Liver (tissue), 9 donors: ENCODE data around the gene DHCR24. TPM values are rescaled to one million over a fixed set of nuclear protein-coding genes. Genes with fewer than 3 reads are reported as not detected.

Experiments used
- DNase-seq: peaks from one replicate; pipeline ENCODE4 v3.0.0-alpha.2; 2017; ENCODE audit warnings: low spot score
- H3K27ac ChIP-seq, 2 donors: one replicate each; pipeline ENCODE4 v1.7.0; 2013; ENCODE audit warnings: inconsistent platforms in 2 of 2, low read length in 2 of 2, control low read depth in 1 of 2, low read depth in 1 of 2, mild to moderate bottlenecking in 1 of 2
- H3K27me3 ChIP-seq, 4 donors: one replicate each; pipeline versions ENCODE4 v1.6.1 to v1.7.0; 2013; ENCODE audit warnings: low read length in 3 of 4, inconsistent platforms in 1 of 4, mild to moderate bottlenecking in 1 of 4, moderate library complexity in 1 of 4; ENCODE audit not compliant: control insufficient read depth in 4 of 4, insufficient read depth in 4 of 4
- H3K36me3 ChIP-seq, 4 donors: one replicate each; pipeline versions ENCODE4 v1.6.1 to v1.7.0; 2013; ENCODE audit warnings: low read length in 3 of 4, mild to moderate bottlenecking in 3 of 4, low read depth in 1 of 4, moderate library complexity in 1 of 4; ENCODE audit not compliant: control insufficient read depth in 4 of 4, insufficient read depth in 3 of 4
- H3K4me1 ChIP-seq, 4 donors: one replicate each; pipeline versions ENCODE4 v1.6.1 to v1.7.0; 2013; ENCODE audit warnings: low read length in 3 of 4, mild to moderate bottlenecking in 3 of 4, moderate library complexity in 1 of 4; ENCODE audit not compliant: control insufficient read depth in 4 of 4, insufficient read depth in 4 of 4
- H3K4me3 ChIP-seq, 3 donors: one replicate each; pipeline versions ENCODE4 v1.6.1 to v1.7.0; 2013; ENCODE audit warnings: low read length in 3 of 3, control low read depth in 1 of 3, low read depth in 1 of 3, mild to moderate bottlenecking in 1 of 3
- H3K9ac ChIP-seq, 2 donors: one replicate each; pipeline ENCODE4 v1.7.0; 2013; ENCODE audit warnings: low read length in 2 of 2, mild to moderate bottlenecking in 2 of 2, moderate library complexity in 2 of 2, control low read depth in 1 of 2, low read depth in 1 of 2
- H3K9me3 ChIP-seq, 4 donors: one replicate each; pipeline versions ENCODE4 v1.6.1 to v1.7.0; 2013; ENCODE audit warnings: low read length in 3 of 4; ENCODE audit not compliant: control insufficient read depth in 4 of 4
- ATF3 ChIP-seq: IDR thresholded peaks from 2 replicates; pipeline ENCODE4 v1.6.1; 2016; ENCODE audit warnings: antibody characterized with exemption
- CTCF ChIP-seq: fragments of 150-350 bp; IDR thresholded peaks from 2 replicates; pipeline ENCODE4 v1.5.1; 2017; ENCODE audit warnings: improper control_type of control experiment, low read depth, low read length; ENCODE audit not compliant: missing input control
- EGR1 ChIP-seq, 2 donors: IDR thresholded peaks; 2 replicates each; pipeline ENCODE4 v1.6.1; 2016 to 2018; ENCODE audit warnings: antibody characterized with exemption in 2 of 2, low read depth in 2 of 2
- FOXA1 ChIP-seq: IDR thresholded peaks from 2 replicates; pipeline ENCODE4 v1.6.1; 2016; ENCODE audit warnings: antibody characterized with exemption
- FOXA2 ChIP-seq: IDR thresholded peaks from 2 replicates; pipeline ENCODE4 v1.6.1; 2016; ENCODE audit warnings: antibody characterized with exemption
- GABPA ChIP-seq, 2 donors: IDR thresholded peaks in 1 of 2; conservative IDR thresholded peaks in 1 of 2; 2 replicates each; pipeline ENCODE4 v1.6.1; 2016; ENCODE audit warnings: antibody characterized with exemption in 2 of 2, mild to moderate bottlenecking in 1 of 2, moderate library complexity in 1 of 2
- HNF4A ChIP-seq, 2 donors: conservative IDR thresholded peaks; 2 replicates each; pipeline ENCODE4 v1.6.1; 2016; ENCODE audit warnings: antibody characterized with exemption in 2 of 2, mild to moderate bottlenecking in 2 of 2
- JUND ChIP-seq, 2 donors: IDR thresholded peaks; 2 replicates each; pipeline ENCODE4 v1.6.1; 2016; ENCODE audit warnings: antibody characterized with exemption in 2 of 2
- MAX ChIP-seq: IDR thresholded peaks from 2 replicates; pipeline ENCODE4 v1.6.1; 2016; ENCODE audit warnings: antibody characterized with exemption
- NR2F2 ChIP-seq: IDR thresholded peaks from 2 replicates; pipeline ENCODE4 v1.6.1; 2016; ENCODE audit warnings: antibody characterized with exemption
- REST ChIP-seq: IDR thresholded peaks from 2 replicates; pipeline ENCODE4 v1.6.1; 2016; ENCODE audit warnings: antibody characterized with exemption, mild to moderate bottlenecking
- RXRA ChIP-seq, 2 donors: IDR thresholded peaks; 2 replicates each; pipeline ENCODE4 v1.6.1; 2017 to 2018; ENCODE audit warnings: antibody characterized with exemption in 2 of 2, mild to moderate bottlenecking in 1 of 2
- WGBS: extraction: QIAGEN DNeasy Blood & Tissue Kit; methylation state at CpG from one replicate; pipeline ENCODE4 v1.1.7; 2013; 5-methylcytosine and 5-hydroxymethylcytosine counted together
- polyA plus RNA-seq, 2 donors: library from polyadenylated mRNA; stranded (reverse) in 1 of 2; unstranded in 1 of 2; fragments of 200-250 nt in 1 of 2; fragments of >200 nt in 1 of 2; fragmentation: Nextera tagmentation in 1 of 2; extraction: Ambion mirVana in 1 of 2; gene quantifications; one replicate each; pipeline versions ENCODE4 v1.2.1 to v1.2.3, GENCODE V29; 2013 to 2015
- total RNA-seq, 2 donors: library from RNA; depleted of rRNA; stranded (reverse); fragments of >200 nt; gene quantifications; one replicate each; pipeline ENCODE4 v1.2.3, GENCODE V29; 2014
- donor health status: healthy.
- donor health status: healthy.
- donor health status: healthy.
- donor health status: healthy.
- donor health status: healthy.

Gene DHCR24
- total and polyA plus RNA-seq, 4 donors: 271 to 815 (median 600) TPM

GRCh38 chr1:54845772-54846171 lies 41.2 kb downstream of the DHCR24 start:
- Histone ChIP-seq H3K4me1 (peaks cover 0 to 4% (median 0%) of the 10 kb centered on the region in 4 donors), H3K36me3 (peaks cover 5 to 35% (median 31%) of the 10 kb centered on the region in 4 donors), H3K9ac (no peak overlapping the region), H3K27ac (no peak overlapping the region), H3K27me3 (no peaks in the 10 kb centered on the region), H3K4me3 (no peak overlapping the region), H3K9me3 (no peaks in the 10 kb centered on the region)
- WGBS: 70% methylated on average over 5 of the region's 5 CpGs
- DNase-seq: no peak
- TF ChIP-seq NR2F2 (peak; percentile 25), RXRA (IDR thresholded peaks at IDR 0.05) (peak; percentile 24 to 67), GABPA (IDR thresholded peaks at IDR 0.05 in 1 of 2, conservative IDR thresholded peaks at IDR 0.05 in 1 of 2) (no peak), HNF4A (conservative IDR thresholded peaks at IDR 0.05) (peak; percentile 24 to 61)

- peaks cover 2 to 22% (median 20%) of the 10 kb centered on the region in 4 donors for H3K36me3 ChIP-seq
- no peak for DNase-seq
- WGBS: 92% methylated on average over 3 of the region's 3 CpGs
- peaks cover 0 to 4% (median 0%) of the 10 kb centered on the region in 4 donors for H3K4me1 ChIP-seq
- no peak overlapping the region for H3K27ac ChIP-seq
- no peaks in the 10 kb centered on the region for H3K9me3 ChIP-seq
- H3K9ac ChIP-seq: no peak overlapping the region
- no peak overlapping the region for H3K4me3 ChIP-seq
- no peak for TF ChIP-seq MAX
- no peak for TF ChIP-seq FOXA2
- TF ChIP-seq REST: no peak
- no peak for TF ChIP-seq CTCF
- TF ChIP-seq ATF3: no peak
- no peak for TF ChIP-seq FOXA1
- TF ChIP-seq EGR1 (IDR thresholded peaks at IDR 0.05; ENCODE audit: low read depth in 2 of 2): no peak
- H3K27me3 ChIP-seq: no peaks in the 10 kb centered on the region
These were observed 42.4 kb downstream of the DHCR24 start for GRCh38 chr1:54844564-54844963.

- peaks cover 2 to 13% (median 9%) of the 10 kb centered on the region in 4 donors for H3K36me3 ChIP-seq
- TF ChIP-seq FOXA2: no peak
- no peak for TF ChIP-seq ATF3
- no peak for TF ChIP-seq RXRA (IDR thresholded peaks at IDR 0.05)
- TF ChIP-seq HNF4A (conservative IDR thresholded peaks at IDR 0.05): no peak
- no peak for TF ChIP-seq JUND (IDR thresholded peaks at IDR 0.05)
- no peak for TF ChIP-seq NR2F2
- TF ChIP-seq FOXA1: no peak
- H3K27ac ChIP-seq: no peak overlapping the region
- H3K9me3 ChIP-seq: no peaks in the 10 kb centered on the region
- no peaks in the 10 kb centered on the region for H3K27me3 ChIP-seq
- no peak overlapping the region for H3K9ac ChIP-seq
- DNase-seq: no peak
- H3K4me3 ChIP-seq: no peak overlapping the region
- 88% methylated on average over 5 of the region's 5 CpGs for WGBS
- peaks cover 0 to 4% (median 0%) of the 10 kb centered on the region in 4 donors for H3K4me1 ChIP-seq
These were observed 43.5 kb downstream of the DHCR24 start for GRCh38 chr1:54843449-54843848.
